GM23338 (cell line): ENCODE data around the gene STK4. TPM values are rescaled to one million over a fixed set of nuclear protein-coding genes. Genes with fewer than 3 reads are reported as not detected.

ENCODE experiments used
- ATAC-seq: fragments of 200-7000 bp; cut with Tn5 transposase; 3 replicates; pipeline ENCODE4 v1.9.1; 2020
- DNase-seq: peaks from one replicate; pipeline ENCODE4 v3.0.0-alpha.2; 2015; ENCODE audit warnings: low spot score
- H2AFZ ChIP-seq: fragments of 200-600 bp; sonication (generic); 2 replicates; pipeline ENCODE4 v1.8.0; 2016; ENCODE audit warnings: antibody characterized with exemption, mild to moderate bottlenecking, moderate library complexity
- H3F3A ChIP-seq: fragments of 200-600 bp; sonication (generic); replicated peaks from 2 replicates; pipeline ENCODE4 v1.8.0; 2017; ENCODE audit warnings: antibody characterized with exemption, mixed run types, low read depth
- H3K27ac ChIP-seq: fragments of 200-600 bp; sonication (generic); 2 replicates; pipeline ENCODE4 v1.6.1; 2016; ENCODE audit warnings: low read depth
- H3K27me3 ChIP-seq: fragments of 200-600 bp; sonication (generic); 2 replicates; pipeline ENCODE4 v1.8.0; 2016; ENCODE audit warnings: mild to moderate bottlenecking, mixed run types, moderate library complexity; ENCODE audit not compliant: insufficient read depth
- H3K36me3 ChIP-seq: fragments of 200-600 bp; sonication (generic); 2 replicates; pipeline ENCODE4 v1.8.0; 2016; ENCODE audit warnings: mild to moderate bottlenecking; ENCODE audit not compliant: insufficient read depth
- H3K4me1 ChIP-seq: fragments of 200-600 bp; sonication (generic); 2 replicates; pipeline ENCODE4 v1.8.0; 2016; ENCODE audit warnings: mild to moderate bottlenecking, moderate library complexity; ENCODE audit not compliant: insufficient read depth
- H3K4me2 ChIP-seq: fragments of 200-600 bp; sonication (generic); 2 replicates; pipeline ENCODE4 v1.7.1; 2017; ENCODE audit warnings: mixed run types
- H3K4me3 ChIP-seq: fragments of 200-600 bp; sonication (generic); 2 replicates; pipeline ENCODE4 v1.6.1; 2016; ENCODE audit warnings: mixed run types
- H3K79me2 ChIP-seq: fragments of 200-600 bp; sonication (generic); replicated peaks from 2 replicates; pipeline ENCODE4 v1.8.0; 2017; ENCODE audit warnings: mild to moderate bottlenecking; ENCODE audit not compliant: insufficient read depth
- H3K9me2 ChIP-seq: fragments of 200-600 bp; sonication (generic); 2 replicates; pipeline ENCODE4 v1.8.0; 2017; ENCODE audit not compliant: insufficient read depth
- H4K20me1 ChIP-seq: fragments of 200-600 bp; sonication (generic); replicated peaks from 2 replicates; pipeline ENCODE4 v1.8.0; 2017; ENCODE audit warnings: mild to moderate bottlenecking; ENCODE audit not compliant: insufficient read depth
- H3K27ac Mint-ChIP-seq: 2 replicates; pipeline ENCODE4 v1.8.0; 2020; ENCODE audit warnings: inconsistent platforms, mild to moderate bottlenecking, moderate library complexity, mixed read lengths
- H3K27me3 Mint-ChIP-seq: 3 replicates; pipeline ENCODE4 v1.8.0; 2022; ENCODE audit warnings: low read depth, mild to moderate bottlenecking, moderate library complexity, mixed read lengths, inconsistent platforms; ENCODE audit not compliant: insufficient read depth, poor library complexity
- H3K36me3 Mint-ChIP-seq: 3 replicates; pipeline ENCODE4 v1.8.0; 2021; ENCODE audit warnings: low read depth, mild to moderate bottlenecking, inconsistent platforms, moderate library complexity, mixed read lengths
- H3K4me1 Mint-ChIP-seq: 3 replicates; pipeline ENCODE4 v1.8.0; 2020; ENCODE audit warnings: mild to moderate bottlenecking, inconsistent platforms, mixed read lengths
- H3K4me3 Mint-ChIP-seq: 3 replicates; pipeline ENCODE4 v1.8.0; 2021; ENCODE audit warnings: moderate library complexity, mild to moderate bottlenecking, inconsistent platforms, mixed read lengths
- H3K9me3 Mint-ChIP-seq: 3 replicates; pipeline ENCODE4 v1.8.0; 2020; ENCODE audit warnings: moderate library complexity, mild to moderate bottlenecking, inconsistent platforms, mixed read lengths
- CREB1 ChIP-seq: fragments of 250-450 bp; sonication (Bioruptor Pico); IDR thresholded peaks from 2 replicates; pipeline ENCODE4 v1.5.0; 2020; ENCODE audit warnings: low read depth, mild to moderate bottlenecking, moderate library complexity
- ETS1 ChIP-seq: IDR thresholded peaks from 2 replicates; pipeline ENCODE4 v1.6.1; 2016; ENCODE audit warnings: antibody characterized with exemption
- EZH2 ChIP-seq: fragments of 200-600 bp; sonication (generic); IDR thresholded peaks from one replicate; pipeline ENCODE4 v1.8.0; 2017; ENCODE audit warnings: antibody characterized with exemption, mild to moderate bottlenecking, low read depth; ENCODE audit not compliant: unreplicated experiment
- EZH2phosphoT487 ChIP-seq: fragments of 200-600 bp; sonication (generic); IDR thresholded peaks from one replicate; pipeline ENCODE4 v1.8.1; 2018; ENCODE audit warnings: antibody characterized with exemption; ENCODE audit not compliant: unreplicated experiment
- JUNB ChIP-seq: IDR thresholded peaks from one replicate; pipeline ENCODE4 v1.6.1; 2016; ENCODE audit warnings: antibody characterized with exemption; ENCODE audit not compliant: unreplicated experiment
- NANOG ChIP-seq: IDR thresholded peaks from 2 replicates; pipeline ENCODE4 v1.6.1; 2016; ENCODE audit warnings: antibody characterized with exemption, borderline replicate concordance
- POLR2AphosphoS5 ChIP-seq: IDR thresholded peaks from 2 replicates; pipeline ENCODE4 v1.6.1; 2016; ENCODE audit warnings: antibody characterized with exemption, low read depth
- STAT1 ChIP-seq: IDR thresholded peaks from one replicate; pipeline ENCODE4 v1.6.1; 2016; ENCODE audit warnings: antibody characterized with exemption; ENCODE audit not compliant: unreplicated experiment
- ZNF114 ChIP-seq: fragments of 250-450 bp; sonication (Bioruptor Pico); IDR thresholded peaks from 2 replicates; pipeline ENCODE4 v1.5.0; 2020; ENCODE audit warnings: mild to moderate bottlenecking, moderate library complexity
- ZNF462 ChIP-seq: fragments of 250-450 bp; sonication (Bioruptor Pico); IDR thresholded peaks from 2 replicates; pipeline ENCODE4 v1.5.0; 2020; ENCODE audit warnings: mild to moderate bottlenecking, moderate library complexity
- polyA plus RNA-seq: library from polyadenylated mRNA; unstranded; fragments of >200 nt; fragmentation: Nextera tagmentation; extraction: Ambion mirVana; gene quantifications from 2 replicates; pipeline ENCODE4 v1.2.1, GENCODE V29; 2016
- total RNA-seq: library from RNA; depleted of rRNA; stranded (reverse); fragments of >200 nt; shearing (Covaris generic); gene quantifications from 2 replicates; pipeline ENCODE4 v1.2.3, GENCODE V29; 2014
- TF ChIP-seq, protein P1 (sequence below), 2 experiments: fragments of 200-600 bp in 1 of 2; sonication (generic) in 1 of 2; conservative IDR thresholded peaks; 2 replicates each; pipeline versions ENCODE4 v1.5.1 to v1.6.1; 2016 to 2017; ENCODE audit warnings: antibody characterized with exemption in 2 of 2, low read depth in 2 of 2, mild to moderate bottlenecking in 2 of 2, moderate library complexity in 1 of 2
- TF ChIP-seq, protein P2 (sequence below): IDR thresholded peaks from one replicate; pipeline ENCODE4 v1.6.1; 2018; ENCODE audit warnings: antibody characterized with exemption; ENCODE audit not compliant: unreplicated experiment

Gene STK4
- total and polyA plus RNA-seq, 2 experiments from 2014 or later: 37.7 to 58.7 TPM

- H3K4me1 ChIP-seq: peaks cover 4% of the 10 kb centered on the region; the same call in 1 of the 2 replicates
- no peaks in the 10 kb centered on the region for H3K79me2 ChIP-seq
- H3K4me3 Mint-ChIP-seq: no peak overlapping the region
- H3K36me3 ChIP-seq: no peaks in the 10 kb centered on the region
- H4K20me1 ChIP-seq: no peaks in the 10 kb centered on the region
- H3K27me3 Mint-ChIP-seq: peaks cover 3% of the 10 kb centered on the region
- no peak overlapping the region for H3K27ac ChIP-seq
- no peak overlapping the region for H3K27ac Mint-ChIP-seq
- H3K4me1 Mint-ChIP-seq: peaks cover 10% of the 10 kb centered on the region; the same call in 2 of the 3 replicates
- H2AFZ ChIP-seq: no peak overlapping the region
- no peaks in the 10 kb centered on the region for H3F3A ChIP-seq
- no peak for DNase-seq
- no peak overlapping the region for H3K4me3 ChIP-seq
- no peaks in the 10 kb centered on the region for H3K27me3 ChIP-seq
- H3K4me2 ChIP-seq: no peak overlapping the region
- no peak for ATAC-seq
- H3K36me3 Mint-ChIP-seq: no peaks in the 10 kb centered on the region
- no peaks in the 10 kb centered on the region for H3K9me3 Mint-ChIP-seq
- H3K9me2 ChIP-seq: no peaks in the 10 kb centered on the region
- TF ChIP-seq, protein P1, sequence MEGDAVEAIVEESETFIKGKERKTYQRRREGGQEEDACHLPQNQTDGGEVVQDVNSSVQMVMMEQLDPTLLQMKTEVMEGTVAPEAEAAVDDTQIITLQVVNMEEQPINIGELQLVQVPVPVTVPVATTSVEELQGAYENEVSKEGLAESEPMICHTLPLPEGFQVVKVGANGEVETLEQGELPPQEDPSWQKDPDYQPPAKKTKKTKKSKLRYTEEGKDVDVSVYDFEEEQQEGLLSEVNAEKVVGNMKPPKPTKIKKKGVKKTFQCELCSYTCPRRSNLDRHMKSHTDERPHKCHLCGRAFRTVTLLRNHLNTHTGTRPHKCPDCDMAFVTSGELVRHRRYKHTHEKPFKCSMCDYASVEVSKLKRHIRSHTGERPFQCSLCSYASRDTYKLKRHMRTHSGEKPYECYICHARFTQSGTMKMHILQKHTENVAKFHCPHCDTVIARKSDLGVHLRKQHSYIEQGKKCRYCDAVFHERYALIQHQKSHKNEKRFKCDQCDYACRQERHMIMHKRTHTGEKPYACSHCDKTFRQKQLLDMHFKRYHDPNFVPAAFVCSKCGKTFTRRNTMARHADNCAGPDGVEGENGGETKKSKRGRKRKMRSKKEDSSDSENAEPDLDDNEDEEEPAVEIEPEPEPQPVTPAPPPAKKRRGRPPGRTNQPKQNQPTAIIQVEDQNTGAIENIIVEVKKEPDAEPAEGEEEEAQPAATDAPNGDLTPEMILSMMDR (conservative IDR thresholded peaks at IDR 0.05; ENCODE audit: low read depth in 2 of 2): no peak
- TF ChIP-seq, protein P2, sequence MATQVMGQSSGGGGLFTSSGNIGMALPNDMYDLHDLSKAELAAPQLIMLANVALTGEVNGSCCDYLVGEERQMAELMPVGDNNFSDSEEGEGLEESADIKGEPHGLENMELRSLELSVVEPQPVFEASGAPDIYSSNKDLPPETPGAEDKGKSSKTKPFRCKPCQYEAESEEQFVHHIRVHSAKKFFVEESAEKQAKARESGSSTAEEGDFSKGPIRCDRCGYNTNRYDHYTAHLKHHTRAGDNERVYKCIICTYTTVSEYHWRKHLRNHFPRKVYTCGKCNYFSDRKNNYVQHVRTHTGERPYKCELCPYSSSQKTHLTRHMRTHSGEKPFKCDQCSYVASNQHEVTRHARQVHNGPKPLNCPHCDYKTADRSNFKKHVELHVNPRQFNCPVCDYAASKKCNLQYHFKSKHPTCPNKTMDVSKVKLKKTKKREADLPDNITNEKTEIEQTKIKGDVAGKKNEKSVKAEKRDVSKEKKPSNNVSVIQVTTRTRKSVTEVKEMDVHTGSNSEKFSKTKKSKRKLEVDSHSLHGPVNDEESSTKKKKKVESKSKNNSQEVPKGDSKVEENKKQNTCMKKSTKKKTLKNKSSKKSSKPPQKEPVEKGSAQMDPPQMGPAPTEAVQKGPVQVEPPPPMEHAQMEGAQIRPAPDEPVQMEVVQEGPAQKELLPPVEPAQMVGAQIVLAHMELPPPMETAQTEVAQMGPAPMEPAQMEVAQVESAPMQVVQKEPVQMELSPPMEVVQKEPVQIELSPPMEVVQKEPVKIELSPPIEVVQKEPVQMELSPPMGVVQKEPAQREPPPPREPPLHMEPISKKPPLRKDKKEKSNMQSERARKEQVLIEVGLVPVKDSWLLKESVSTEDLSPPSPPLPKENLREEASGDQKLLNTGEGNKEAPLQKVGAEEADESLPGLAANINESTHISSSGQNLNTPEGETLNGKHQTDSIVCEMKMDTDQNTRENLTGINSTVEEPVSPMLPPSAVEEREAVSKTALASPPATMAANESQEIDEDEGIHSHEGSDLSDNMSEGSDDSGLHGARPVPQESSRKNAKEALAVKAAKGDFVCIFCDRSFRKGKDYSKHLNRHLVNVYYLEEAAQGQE: no peak
- TF ChIP-seq STAT1 (no peak), ETS1 (no peak), EZH2 (no peak), CREB1 (no peak), EZH2phosphoT487 (no peak), ZNF462 (CRISPR knock-in tag) (no peak), NANOG (no peak), POLR2AphosphoS5 (no peak), ZNF114 (CRISPR knock-in tag) (no peak), JUNB (no peak)
Measured at GRCh38 chr20:45115829-45116228, 149.5 kb downstream of the STK4 start.
